ENCODE measurements around the gene MAP3K3. TPM values are rescaled to one million over a fixed set of nuclear protein-coding genes. Genes with fewer than 3 reads are reported as not detected.

The MAP3K3 gene
- total RNA-seq, 2 experiments from 2014 or later = 28.9 to 29.8 TPM

- CTCF ChIA-PET = interaction anchor here (1.0 to 3.2 kb wide), 3 partner anchors 11 to 273 kb away, joined by 3 to 21 read pairs (median 13); no protein-coding TSS in a partner anchor
These were observed 76.8 kb downstream of the MAP3K3 start for GRCh38 chr17:63698886-63699637.

GRCh38 chr17:63699638-63700527 lies 77.7 kb downstream of the MAP3K3 start, which contains the start of gene LIMD2:
Gene LIMD2 (minus strand): TSS chr17:63700125. CDS start chr17:63699298, 827 bp downstream.
- POLR2A ChIA-PET = interaction anchor here (0.6 to 3.2 kb wide), 4 partner anchors 42 to 127 kb away, joined by 3 to 21 read pairs (median 6); partner anchors contain the start of genes CCDC47, DDX42 and MAP3K3

More at GRCh38 chr17:63698886-63699637, 76.8 kb downstream of the MAP3K3 start:
- POLR2A ChIA-PET = interaction anchor here (0.6 to 2.2 kb wide), 12 partner anchors 7 to 449 kb away, joined by 3 to 15 read pairs (median 5); partner anchors contain the start of genes CCDC47, DDX42 and MAP3K3

GRCh38 chr17:63700528-63701455 lies 78.6 kb downstream of the MAP3K3 start:
- ChIA-PET CTCF (interaction anchor here (0.8 to 1.5 kb wide), 3 partner anchors 10 to 78 kb away, joined by 3 to 8 read pairs (median 3); partner anchors contain the start of genes CCDC47 and MAP3K3), POLR2A (interaction anchor here (0.6 to 3.2 kb wide), 12 partner anchors 9 to 963 kb away, joined by 3 to 21 read pairs (median 4); partner anchors contain the start of genes CCDC47, DCAF7, DDX42 and MAP3K3)

More at GRCh38 chr17:63699638-63700527, 77.7 kb downstream of the MAP3K3 start, which contains the start of gene LIMD2:
- CTCF ChIA-PET = interaction anchor here (1.1 kb wide), 1 partner anchor 73 kb away, joined by 3 read pairs; the partner anchor contains the start of gene CCDC47

- CTCF ChIA-PET = interaction anchor here (0.8 to 1.5 kb wide), 3 partner anchors 9 to 79 kb away, joined by 3 to 8 read pairs (median 3); partner anchors contain the start of genes CCDC47 and MAP3K3
- POLR2A ChIA-PET = interaction anchor here (0.6 to 3.2 kb wide), 11 partner anchors 8 to 964 kb away, joined by 3 to 21 read pairs (median 4); partner anchors contain the start of genes CCDC47, DCAF7, DDX42 and MAP3K3
These were observed 79.2 kb downstream of the MAP3K3 start for GRCh38 chr17:63701456-63701820.

- CTCF ChIA-PET = interaction anchor here (0.7 to 1.5 kb wide), 2 partner anchors 8 to 90 kb away, joined by 3 to 8 read pairs; no protein-coding TSS in a partner anchor
These were observed 79.9 kb downstream of the MAP3K3 start for GRCh38 chr17:63701868-63702720.

GRCh38 chr17:63702721-63703015 lies 80.5 kb downstream of the MAP3K3 start:
- CTCF ChIA-PET = interaction anchor here (0.7 kb wide), 1 partner anchor 90 kb away, joined by 3 read pairs; no protein-coding TSS in a partner anchor
- POLR2A ChIA-PET = interaction anchor here (3.2 kb wide), 1 partner anchor 72 kb away, joined by 21 read pairs; the partner anchor contains the start of genes CCDC47 and DDX42

More at GRCh38 chr17:63701868-63702720, 79.9 kb downstream of the MAP3K3 start:
- POLR2A ChIA-PET = interaction anchor here (0.6 to 3.2 kb wide), 8 partner anchors 7 to 448 kb away, joined by 3 to 21 read pairs (median 4); partner anchors contain the start of genes CCDC47, DCAF7, DDX42 and STRADA

GRCh38 chr17:63703029-63703428 lies 80.8 kb downstream of the MAP3K3 start:
- ChIA-PET POLR2A (interaction anchor here (3.2 kb wide), 1 partner anchor 71 kb away, joined by 21 read pairs; the partner anchor contains the start of genes CCDC47 and DDX42), CTCF (interaction anchor here (0.7 kb wide), 1 partner anchor 91 kb away, joined by 3 read pairs; no protein-coding TSS in a partner anchor)

- POLR2A ChIA-PET = no interaction called here
- CTCF ChIA-PET = no interaction called here
These were observed 81.5 kb downstream of the MAP3K3 start for GRCh38 chr17:63703556-63704258.

- CTCF ChIA-PET = no interaction called here
- POLR2A ChIA-PET = interaction anchor here (0.6 kb wide), 1 partner anchor 68 kb away, joined by 5 read pairs; no protein-coding TSS in a partner anchor
These were observed 82.0 kb downstream of the MAP3K3 start for GRCh38 chr17:63704259-63704576.

- ChIA-PET POLR2A (interaction anchor here (0.6 to 1.1 kb wide), 2 partner anchors 10 to 67 kb away, joined by 4 to 5 read pairs; no protein-coding TSS in a partner anchor), CTCF (interaction anchor here (0.6 kb wide), 1 partner anchor 10 kb away, joined by 5 read pairs; no protein-coding TSS in a partner anchor)
These were observed 82.6 kb downstream of the MAP3K3 start for GRCh38 chr17:63704836-63705235.

GRCh38 chr17:63705657-63706056 lies 83.4 kb downstream of the MAP3K3 start:
- POLR2A ChIA-PET = interaction anchor here (1.1 kb wide), 1 partner anchor 11 kb away, joined by 4 read pairs; no protein-coding TSS in a partner anchor
- CTCF ChIA-PET = interaction anchor here (1.2 kb wide), 1 partner anchor 8 kb away, joined by 4 read pairs; no protein-coding TSS in a partner anchor

GRCh38 chr17:63706336-63707082 lies 84.3 kb downstream of the MAP3K3 start:
- CTCF ChIA-PET = interaction anchor here (0.6 to 1.2 kb wide), 2 partner anchors 9 to 13 kb away, joined by 3 to 4 read pairs; no protein-coding TSS in a partner anchor

GRCh38 chr17:63707151-63707550 lies 84.9 kb downstream of the MAP3K3 start:
- ChIA-PET POLR2A (interaction anchor here (0.6 to 1.4 kb wide), 3 partner anchors 9 to 84 kb away, joined by 3 to 4 read pairs (median 4); no protein-coding TSS in a partner anchor), CTCF (interaction anchor here (0.6 kb wide), 1 partner anchor 12 kb away, joined by 3 read pairs; no protein-coding TSS in a partner anchor)

More at GRCh38 chr17:63706336-63707082, 84.3 kb downstream of the MAP3K3 start:
- POLR2A ChIA-PET = interaction anchor here (0.9 to 1.4 kb wide), 3 partner anchors 8 to 34 kb away, joined by 3 to 5 read pairs (median 4); no protein-coding TSS in a partner anchor

- ChIA-PET CTCF (interaction anchor here (1.1 to 2.7 kb wide), 4 partner anchors 12 to 17 kb away, joined by 4 to 21 read pairs (median 6); no protein-coding TSS in a partner anchor), POLR2A (interaction anchor here (0.6 to 1.8 kb wide), 3 partner anchors 8 to 17 kb away, joined by 3 to 11 read pairs (median 7); no protein-coding TSS in a partner anchor)
These were observed 86.9 kb downstream of the MAP3K3 start for GRCh38 chr17:63709110-63709509.

Data from activated CD8-positive, alpha-beta memory T cell treated with anti-CD3 and anti-CD28 coated beads for 36 hours (primary cell).